Stimulated activated naive CD4-positive, alpha-beta T cell treated with Interleukin-2 at 50 U/mL for 16 hours (primary cell): ENCODE data around the gene MTX1.
A peak's percentile ranks its signal among the peaks of the same experiment; 100 is the strongest.
"Not testable (repeated sequence)": the region's sequence is repeated elsewhere in the genome, so short reads cannot be mapped to it uniquely, and the experiment has no call there.

Source experiments
- DNase-seq: peaks from one replicate; lab custom pipeline; 2025; lab: John Stamatoyannopoulos, UW

MTX1 gene

GRCh38 chr1:155188268-155188667 lies 20.2 kb upstream of the MTX1 start:
- DNase-seq, result no peak

GRCh38 chr1:155189926-155190325 lies 18.6 kb upstream of the MTX1 start:
- DNase-seq, result not testable (repeated sequence)

- DNase-seq, result no peak
Measured at GRCh38 chr1:155191904-155192303, 16.6 kb upstream of the MTX1 start.

- DNase-seq, result peak; percentile 34
Measured at GRCh38 chr1:155192346-155193274, 15.9 kb upstream of the MTX1 start.

- DNase-seq, result peak; percentile 72
Measured at GRCh38 chr1:155193275-155193990, 15.1 kb upstream of the MTX1 start.

GRCh38 chr1:155193991-155194240 lies 14.6 kb upstream of the MTX1 start:
- not testable (repeated sequence) for DNase-seq

- DNase-seq, result no peak
Measured at GRCh38 chr1:155195201-155196102, 13.0 kb upstream of the MTX1 start.

- no peak for DNase-seq
Measured at GRCh38 chr1:155196103-155196892, 12.2 kb upstream of the MTX1 start.

- no peak for DNase-seq
Measured at GRCh38 chr1:155196893-155197638, 11.4 kb upstream of the MTX1 start.

GRCh38 chr1:155197901-155198546 lies 10.5 kb upstream of the MTX1 start:
- no peak for DNase-seq

- no peak for DNase-seq
Measured at GRCh38 chr1:155198547-155198906, 10.0 kb upstream of the MTX1 start.

- no peak for DNase-seq
Measured at GRCh38 chr1:155199792-155200191, 8.7 kb upstream of the MTX1 start.

- DNase-seq, result no peak
Measured at GRCh38 chr1:155200920-155201319, 7.6 kb upstream of the MTX1 start.

GRCh38 chr1:155202198-155202597 lies 6.3 kb upstream of the MTX1 start:
- no peak for DNase-seq

- no peak for DNase-seq
Measured at GRCh38 chr1:155202731-155203515, 5.6 kb upstream of the MTX1 start.

GRCh38 chr1:155205035-155205434 lies 3.5 kb upstream of the MTX1 start:
- no peak for DNase-seq

GRCh38 chr1:155205969-155206593 lies 2.4 kb upstream of the MTX1 start:
- DNase-seq, result no peak

- peak; percentile 85 for DNase-seq
Measured at GRCh38 chr1:155206891-155207805, 1.3 kb upstream of the MTX1 start.
